Endothelial cell (in vitro differentiated cells): Measurements from ENCODE around the gene FOS. TPM values are rescaled to one million over a fixed set of nuclear protein-coding genes. Genes with fewer than 3 reads are reported as not detected.

Source experiments
- DNase-seq: peaks from one replicate; pipeline ENCODE4 v3.0.0; 2021; ENCODE audit warnings: low spot score
- H3K27ac Mint-ChIP-seq: one replicate; pipeline ENCODE4 v1.8.0; 2021; ENCODE audit warnings: mixed read lengths, inconsistent platforms; ENCODE audit not compliant: unreplicated experiment
- H3K27me3 Mint-ChIP-seq: one replicate; pipeline ENCODE4 v1.8.0; 2021; ENCODE audit warnings: mild to moderate bottlenecking, moderate library complexity, mixed read lengths, inconsistent platforms; ENCODE audit not compliant: unreplicated experiment
- H3K36me3 Mint-ChIP-seq: one replicate; pipeline ENCODE4 v1.8.0; 2021; ENCODE audit warnings: mild to moderate bottlenecking, low read depth, mixed read lengths, inconsistent platforms; ENCODE audit not compliant: unreplicated experiment
- H3K4me1 Mint-ChIP-seq: one replicate; pipeline ENCODE4 v1.8.0; 2021; ENCODE audit warnings: mild to moderate bottlenecking, mixed read lengths, inconsistent platforms; ENCODE audit not compliant: unreplicated experiment
- H3K4me3 Mint-ChIP-seq: one replicate; pipeline ENCODE4 v1.8.0; 2021; ENCODE audit warnings: mild to moderate bottlenecking, mixed read lengths, inconsistent platforms; ENCODE audit not compliant: unreplicated experiment
- H3K9me3 Mint-ChIP-seq: one replicate; pipeline ENCODE4 v1.8.0; 2021; ENCODE audit warnings: mixed read lengths, inconsistent platforms; ENCODE audit not compliant: unreplicated experiment
- total RNA-seq: library from RNA; stranded (reverse); fragmentation: NEBNext Ultra II Directional; extraction: Animal tissue kit (Norgen Biotek cat#: 25700); gene quantifications from one replicate; pipeline ENCODE4 v1.2.1, GENCODE V29; 2021; ENCODE audit not compliant: unreplicated experiment
- TF ChIP-seq, protein P1 (sequence below): fragments of 200-600 bp; sonication (generic); IDR thresholded peaks from one replicate; pipeline ENCODE4 v1.5.0; 2021; ENCODE audit warnings: antibody characterized with exemption; ENCODE audit not compliant: unreplicated experiment

FOS gene
- total RNA-seq, 1 donor from 2014 or later = 41.5 TPM

DNA sequence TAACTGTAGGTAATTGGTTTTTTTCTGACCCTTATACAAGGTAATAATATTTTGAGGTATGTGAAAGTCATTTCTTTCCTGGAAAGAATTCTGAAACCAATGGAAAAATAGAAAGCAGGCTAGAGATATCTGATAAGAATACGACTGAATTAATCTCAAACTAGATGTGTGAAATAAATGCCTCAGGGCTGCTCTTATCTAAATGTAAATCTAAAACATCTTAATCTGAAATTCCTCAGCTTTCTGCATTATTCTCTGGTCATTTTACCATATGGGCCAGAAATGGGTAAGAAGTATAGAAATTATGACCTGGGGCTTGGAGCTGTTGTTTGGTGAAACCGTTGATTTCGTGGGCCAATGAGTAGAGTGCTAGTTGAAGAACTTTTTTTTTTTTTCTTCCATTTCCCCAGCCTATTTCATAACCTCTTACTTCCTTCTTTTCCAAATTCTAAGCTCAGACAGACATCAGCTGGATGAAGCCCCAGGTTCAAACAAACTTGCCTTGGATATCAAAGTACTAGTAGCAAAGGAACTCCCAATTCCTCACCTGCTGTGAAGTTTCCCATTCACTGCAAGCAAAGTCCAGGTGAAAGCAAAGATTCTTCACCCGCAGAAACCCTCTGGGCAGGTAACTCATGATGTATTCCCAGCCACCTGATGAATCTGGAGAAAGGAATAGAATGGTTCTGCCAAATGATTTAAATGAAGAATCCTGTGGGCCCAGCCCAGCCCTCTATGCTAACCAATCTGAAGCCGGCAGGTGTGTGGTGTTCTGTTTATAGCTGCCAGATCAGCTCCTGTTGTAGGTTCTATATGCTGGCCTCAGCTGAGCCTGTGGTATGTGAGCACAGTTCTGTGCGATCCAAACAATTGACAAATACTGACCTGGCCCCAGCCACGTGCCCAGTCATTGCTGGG is 9.7 kb upstream of the FOS start:
- H3K27me3 Mint-ChIP-seq = no peaks in the 10 kb centered on the region
- no peak overlapping the region for H3K27ac Mint-ChIP-seq
- H3K4me3 Mint-ChIP-seq = no peak overlapping the region
- no peak for DNase-seq
- H3K36me3 Mint-ChIP-seq = no peaks in the 10 kb centered on the region
- H3K4me1 Mint-ChIP-seq = peaks cover 10% of the 10 kb centered on the region
- H3K9me3 Mint-ChIP-seq = no peaks in the 10 kb centered on the region
- TF ChIP-seq, protein P1, sequence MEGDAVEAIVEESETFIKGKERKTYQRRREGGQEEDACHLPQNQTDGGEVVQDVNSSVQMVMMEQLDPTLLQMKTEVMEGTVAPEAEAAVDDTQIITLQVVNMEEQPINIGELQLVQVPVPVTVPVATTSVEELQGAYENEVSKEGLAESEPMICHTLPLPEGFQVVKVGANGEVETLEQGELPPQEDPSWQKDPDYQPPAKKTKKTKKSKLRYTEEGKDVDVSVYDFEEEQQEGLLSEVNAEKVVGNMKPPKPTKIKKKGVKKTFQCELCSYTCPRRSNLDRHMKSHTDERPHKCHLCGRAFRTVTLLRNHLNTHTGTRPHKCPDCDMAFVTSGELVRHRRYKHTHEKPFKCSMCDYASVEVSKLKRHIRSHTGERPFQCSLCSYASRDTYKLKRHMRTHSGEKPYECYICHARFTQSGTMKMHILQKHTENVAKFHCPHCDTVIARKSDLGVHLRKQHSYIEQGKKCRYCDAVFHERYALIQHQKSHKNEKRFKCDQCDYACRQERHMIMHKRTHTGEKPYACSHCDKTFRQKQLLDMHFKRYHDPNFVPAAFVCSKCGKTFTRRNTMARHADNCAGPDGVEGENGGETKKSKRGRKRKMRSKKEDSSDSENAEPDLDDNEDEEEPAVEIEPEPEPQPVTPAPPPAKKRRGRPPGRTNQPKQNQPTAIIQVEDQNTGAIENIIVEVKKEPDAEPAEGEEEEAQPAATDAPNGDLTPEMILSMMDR = no peak

DNA sequence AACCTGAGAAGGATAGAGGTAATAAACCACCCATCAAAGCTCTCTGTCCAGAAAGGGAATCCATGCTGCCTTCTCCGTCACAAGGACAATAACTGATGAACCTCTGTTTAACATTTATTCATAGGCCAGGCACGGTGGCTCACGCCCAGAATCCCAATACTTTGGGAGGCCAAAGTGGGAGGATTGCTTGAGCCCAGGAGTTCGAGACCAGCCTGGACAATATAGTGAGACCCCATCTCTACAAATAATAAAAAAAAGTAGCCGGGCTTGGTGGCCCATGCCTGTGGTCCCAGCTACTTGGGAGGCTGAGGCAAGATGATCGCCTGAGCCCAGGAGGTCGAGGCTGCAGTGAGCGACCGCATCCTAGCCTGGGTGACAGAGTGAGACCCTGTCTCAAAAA is 7.1 kb upstream of the FOS start:
- H3K9me3 Mint-ChIP-seq = no peaks in the 10 kb centered on the region
- H3K4me1 Mint-ChIP-seq = peaks cover 13% of the 10 kb centered on the region
- no peaks in the 10 kb centered on the region for H3K36me3 Mint-ChIP-seq
- DNase-seq = no peak
- H3K27ac Mint-ChIP-seq = no peak overlapping the region
- no peaks in the 10 kb centered on the region for H3K27me3 Mint-ChIP-seq
- no peak overlapping the region for H3K4me3 Mint-ChIP-seq
- TF ChIP-seq, protein P1 = no peak

- H3K4me3 Mint-ChIP-seq = no peak overlapping the region
- peaks cover 5% of the 10 kb centered on the region for H3K27me3 Mint-ChIP-seq
Measured at GRCh38 chr14:75273272-75274049, 5.2 kb upstream of the FOS start.

GRCh38 chr14:75274050-75274898 is 4.4 kb upstream of the FOS start:
- H3K27me3 Mint-ChIP-seq = peaks cover 11% of the 10 kb centered on the region
- TF ChIP-seq, protein P1 = no peak
- DNase-seq = no peak
- H3K27ac Mint-ChIP-seq = no peak overlapping the region
- no peak overlapping the region for H3K4me3 Mint-ChIP-seq
- H3K9me3 Mint-ChIP-seq = no peaks in the 10 kb centered on the region
- H3K4me1 Mint-ChIP-seq = peaks cover 9% of the 10 kb centered on the region
- H3K36me3 Mint-ChIP-seq = no peaks in the 10 kb centered on the region

More at GRCh38 chr14:75273272-75274049, 5.2 kb upstream of the FOS start:
- no peak for DNase-seq
- H3K27ac Mint-ChIP-seq = peak overlapping the region; percentile 31
- H3K36me3 Mint-ChIP-seq = no peaks in the 10 kb centered on the region
- H3K4me1 Mint-ChIP-seq = peaks cover 9% of the 10 kb centered on the region
- TF ChIP-seq, protein P1 = no peak
- H3K9me3 Mint-ChIP-seq = no peaks in the 10 kb centered on the region
